Measurements from ENCODE around the gene OTOP3. TPM values are rescaled to one million over a fixed set of nuclear protein-coding genes. Genes with fewer than 3 reads are reported as not detected.
A peak's percentile ranks its signal among the peaks of the same experiment; 100 is the strongest.

OTOP3 gene
- polyA plus RNA-seq, 3 donors, result not detected

DNA sequence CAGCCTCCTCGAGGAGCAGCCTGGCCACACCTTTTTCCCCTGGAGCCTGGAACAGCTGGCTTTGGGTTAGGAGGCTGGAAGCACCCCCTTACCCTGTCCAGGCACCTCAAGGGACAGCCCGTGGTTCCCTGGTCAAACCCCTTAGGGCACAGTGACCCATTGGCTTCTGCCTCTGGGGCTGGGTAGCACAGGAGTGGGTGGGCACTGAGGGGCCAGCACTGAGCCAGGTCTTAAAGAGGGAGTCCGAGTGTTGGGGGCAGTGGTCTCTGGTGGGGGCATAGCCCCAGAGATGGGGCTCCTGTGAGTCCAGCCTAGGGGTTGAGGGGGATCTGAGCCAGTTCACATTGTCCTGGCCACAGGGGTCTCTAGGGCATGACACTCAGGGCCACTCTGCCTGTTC is 15.4 kb downstream of the OTOP3 start:
- Mint-ChIP-seq H3K27me3 (ENCODE audit: low read depth in 3 of 3) (peaks cover 6 to 24% (median 13%) of the 10 kb centered on the region in 3 donors), H3K27ac (no peak overlapping the region)
- 80% methylated on average over 3 of the region's 3 CpGs for WGBS (ENCODE audit: insufficient coverage)

DNA sequence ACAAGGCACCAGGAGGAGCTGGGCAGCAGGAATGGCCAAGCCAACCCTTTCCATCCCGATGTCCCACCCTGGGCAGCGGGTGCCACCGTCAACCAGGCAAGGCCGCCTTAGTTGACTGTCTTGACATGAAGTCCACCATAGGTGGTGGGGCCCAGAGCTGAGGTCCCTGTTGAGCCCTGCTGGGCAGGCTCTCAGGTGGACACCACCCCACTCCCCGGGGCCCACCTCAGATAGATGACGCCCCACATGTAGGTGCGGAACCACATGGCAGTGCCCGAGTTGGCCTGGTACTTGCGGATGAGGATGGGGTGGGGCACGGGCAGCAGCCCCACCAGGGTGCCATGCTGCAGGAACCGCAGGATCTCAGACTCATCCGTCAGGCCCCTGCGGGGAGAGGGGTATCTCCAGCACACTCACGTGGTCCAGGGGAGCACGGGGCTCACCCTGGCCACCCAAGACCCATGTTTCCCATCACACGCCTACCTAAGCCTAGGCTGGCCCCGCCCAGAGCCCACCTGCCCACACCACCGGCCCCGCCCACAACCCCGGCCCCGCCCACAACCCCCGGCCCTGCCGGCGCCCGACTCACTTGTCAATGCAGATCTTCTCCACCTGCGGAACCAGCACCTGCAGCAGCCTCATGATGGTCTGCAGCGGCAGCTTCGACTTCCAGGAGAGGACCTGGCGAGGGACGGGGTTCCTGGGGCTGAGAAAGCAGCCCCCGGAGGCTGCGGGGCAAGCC is 16.2 kb downstream of the OTOP3 start:
- no peaks in the 10 kb centered on the region for H4K20me1 ChIP-seq (ENCODE audit: insufficient read depth, low read length)
- H3K36me3 ChIP-seq (replicated peaks in 1 of 2; ENCODE audit: control insufficient read depth in 1 of 2, insufficient read depth in 2 of 2, low read length in 2 of 2), result no peaks in the 10 kb centered on the region
- H3K4me2 ChIP-seq (replicated peaks; ENCODE audit: extremely low read depth, low read length, poor library complexity, severe bottlenecking), result no peak overlapping the region
- H3K27me3 ChIP-seq (ENCODE audit: control insufficient read depth in 2 of 2, insufficient read depth in 2 of 2, low read length in 2 of 2), result peaks cover 0 to 9% of the 10 kb centered on the region in 2 donors
- H3K4me1 Mint-ChIP-seq, result peaks cover 6% of the 10 kb centered on the region
- no peak overlapping the region for H3K4me3 ChIP-seq (replicated peaks in 1 of 3; ENCODE audit: low read depth in 2 of 3, low read length in 3 of 3)
- DNase-seq, result no peak
- no peaks in the 10 kb centered on the region for H3K4me1 ChIP-seq (ENCODE audit: control insufficient read depth in 1 of 2, insufficient read depth in 2 of 2, low read length in 2 of 2)
- peaks cover 8 to 26% (median 15%) of the 10 kb centered on the region in 3 donors for H3K27me3 Mint-ChIP-seq (ENCODE audit: low read depth in 3 of 3)
- intact Hi-C loops (cut with micrococcal nuclease), result loop anchor here in 1 of 2 donors (10.0 kb wide), 1 partner anchor 207 kb away; the partner anchor contains the start of gene NHERF1
- H3K9me3 ChIP-seq (replicated peaks in 1 of 2; ENCODE audit: control insufficient read depth in 1 of 2, insufficient read depth in 1 of 2, low read length in 2 of 2), result peaks cover 5 to 10% of the 10 kb centered on the region in 2 donors
- H3K27ac Mint-ChIP-seq, result peak overlapping the region in 1 of 7 donors; percentile 57
- H3K27ac ChIP-seq (ENCODE audit: low read depth in 1 of 2, low read length in 2 of 2), result no peak overlapping the region
- peaks cover 4 to 13% (median 11%) of the 10 kb centered on the region in 7 donors for H3K9me3 Mint-ChIP-seq
- no peaks in the 10 kb centered on the region for H3K36me3 Mint-ChIP-seq
- H3K9ac ChIP-seq (ENCODE audit: insufficient read depth, low read length, poor library complexity, severe bottlenecking), result no peak overlapping the region
- no peaks in the 10 kb centered on the region for H3K79me2 ChIP-seq (ENCODE audit: insufficient read depth, low read length)
- H2AFZ ChIP-seq (ENCODE audit: insufficient read depth, low read depth, low read length, poor library complexity, severe bottlenecking), result no peak overlapping the region
- 82% methylated on average over 21 of the region's 32 CpGs for WGBS (ENCODE audit: insufficient coverage)
- no peak overlapping the region for H3K4me3 Mint-ChIP-seq
- TF ChIP-seq, protein P1, sequence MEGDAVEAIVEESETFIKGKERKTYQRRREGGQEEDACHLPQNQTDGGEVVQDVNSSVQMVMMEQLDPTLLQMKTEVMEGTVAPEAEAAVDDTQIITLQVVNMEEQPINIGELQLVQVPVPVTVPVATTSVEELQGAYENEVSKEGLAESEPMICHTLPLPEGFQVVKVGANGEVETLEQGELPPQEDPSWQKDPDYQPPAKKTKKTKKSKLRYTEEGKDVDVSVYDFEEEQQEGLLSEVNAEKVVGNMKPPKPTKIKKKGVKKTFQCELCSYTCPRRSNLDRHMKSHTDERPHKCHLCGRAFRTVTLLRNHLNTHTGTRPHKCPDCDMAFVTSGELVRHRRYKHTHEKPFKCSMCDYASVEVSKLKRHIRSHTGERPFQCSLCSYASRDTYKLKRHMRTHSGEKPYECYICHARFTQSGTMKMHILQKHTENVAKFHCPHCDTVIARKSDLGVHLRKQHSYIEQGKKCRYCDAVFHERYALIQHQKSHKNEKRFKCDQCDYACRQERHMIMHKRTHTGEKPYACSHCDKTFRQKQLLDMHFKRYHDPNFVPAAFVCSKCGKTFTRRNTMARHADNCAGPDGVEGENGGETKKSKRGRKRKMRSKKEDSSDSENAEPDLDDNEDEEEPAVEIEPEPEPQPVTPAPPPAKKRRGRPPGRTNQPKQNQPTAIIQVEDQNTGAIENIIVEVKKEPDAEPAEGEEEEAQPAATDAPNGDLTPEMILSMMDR (IDR thresholded peaks at IDR 0.05), result no peak

More for the DNA sequence above, 15.4 kb downstream of the OTOP3 start:
- H3K27me3 ChIP-seq (ENCODE audit: control insufficient read depth in 2 of 2, insufficient read depth in 2 of 2, low read length in 2 of 2), result peaks cover 0 to 4% of the 10 kb centered on the region in 2 donors
- H3K36me3 ChIP-seq (replicated peaks in 1 of 2; ENCODE audit: control insufficient read depth in 1 of 2, insufficient read depth in 2 of 2, low read length in 2 of 2), result no peaks in the 10 kb centered on the region
- H3K79me2 ChIP-seq (ENCODE audit: insufficient read depth, low read length), result no peaks in the 10 kb centered on the region
- H3K9me3 Mint-ChIP-seq, result peaks cover 0 to 7% (median 4%) of the 10 kb centered on the region in 7 donors
- no peak overlapping the region for H3K9ac ChIP-seq (ENCODE audit: insufficient read depth, low read length, poor library complexity, severe bottlenecking)
- no peak overlapping the region for H3K4me3 Mint-ChIP-seq
- peaks cover 6% of the 10 kb centered on the region for H3K4me1 Mint-ChIP-seq
- peaks cover 0 to 2% of the 10 kb centered on the region in 2 donors for H3K9me3 ChIP-seq (replicated peaks in 1 of 2; ENCODE audit: control insufficient read depth in 1 of 2, insufficient read depth in 1 of 2, low read length in 2 of 2)
- H3K27ac ChIP-seq (ENCODE audit: low read depth in 1 of 2, low read length in 2 of 2), result no peak overlapping the region
- H3K4me2 ChIP-seq (replicated peaks; ENCODE audit: extremely low read depth, low read length, poor library complexity, severe bottlenecking), result no peak overlapping the region
- intact Hi-C loops (cut with micrococcal nuclease), result loop anchor here in 1 of 2 donors (10.0 kb wide), 1 partner anchor 206 kb away; the partner anchor contains the start of gene NHERF1
- DNase-seq, result no peak
- TF ChIP-seq, protein P1 (IDR thresholded peaks at IDR 0.05), result no peak
- no peak overlapping the region for H3K4me3 ChIP-seq (replicated peaks in 1 of 3; ENCODE audit: low read depth in 2 of 3, low read length in 3 of 3)
- no peaks in the 10 kb centered on the region for H4K20me1 ChIP-seq (ENCODE audit: insufficient read depth, low read length)
- H3K36me3 Mint-ChIP-seq, result no peaks in the 10 kb centered on the region
- no peaks in the 10 kb centered on the region for H3K4me1 ChIP-seq (ENCODE audit: control insufficient read depth in 1 of 2, insufficient read depth in 2 of 2, low read length in 2 of 2)
- no peak overlapping the region for H2AFZ ChIP-seq (ENCODE audit: insufficient read depth, low read depth, low read length, poor library complexity, severe bottlenecking)

Measured in CD14-positive monocyte (primary cell).